ENCODE results near the gene C3orf20.

C3orf20 gene

DNA sequence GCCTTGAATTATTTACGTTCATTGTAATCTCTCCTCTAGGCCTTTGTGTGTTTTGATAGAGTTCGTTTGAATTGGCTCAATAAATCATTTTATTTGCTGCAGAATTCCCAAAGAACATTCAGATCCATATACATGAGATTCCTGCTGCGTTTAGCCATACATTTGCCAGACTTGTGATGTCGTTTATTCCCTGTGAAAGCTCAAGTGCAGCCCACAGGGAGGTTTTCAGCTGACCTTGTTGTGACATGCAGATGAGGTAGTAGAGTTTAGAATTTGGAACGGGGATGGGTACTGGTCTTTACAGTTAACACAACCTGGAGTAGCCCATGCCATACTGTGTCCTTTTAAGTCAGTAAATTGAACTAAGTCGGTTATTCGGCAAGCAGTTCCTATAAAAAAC, at the start of gene C3orf20:
C3orf20 (plus strand) TSS at position 301 of the 400 bp plus-strand sequence. CDS start 7,573 bp downstream, outside the sequence.
- FAIRE-seq (no peak), DNase-seq (ENCODE audit: extremely low spot score, insufficient read length, low read depth) (no peak)

DNA sequence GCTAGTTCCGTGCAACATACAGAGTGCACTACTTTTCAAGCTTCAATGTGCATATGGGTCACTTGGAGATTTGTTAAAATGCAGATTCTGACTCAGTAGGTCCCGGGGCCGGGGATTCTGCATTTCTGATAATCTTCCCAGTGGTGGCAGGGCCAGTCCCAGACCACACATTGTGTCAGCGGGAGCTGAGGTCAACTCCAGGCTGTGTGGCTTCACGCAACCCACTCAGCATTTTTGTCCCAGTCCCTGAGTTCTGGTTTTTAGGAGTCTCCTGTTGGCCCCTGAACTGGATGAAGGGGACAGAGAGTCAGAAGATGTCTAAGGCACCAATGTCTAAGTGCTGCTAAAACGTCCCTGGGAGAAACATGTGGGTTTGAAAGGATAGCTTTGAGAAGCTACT, 49.5 kb upstream of the C3orf20 start:
- DNase-seq (ENCODE audit: extremely low spot score, insufficient read length, low read depth): no peak
- FAIRE-seq: no peak

DNA sequence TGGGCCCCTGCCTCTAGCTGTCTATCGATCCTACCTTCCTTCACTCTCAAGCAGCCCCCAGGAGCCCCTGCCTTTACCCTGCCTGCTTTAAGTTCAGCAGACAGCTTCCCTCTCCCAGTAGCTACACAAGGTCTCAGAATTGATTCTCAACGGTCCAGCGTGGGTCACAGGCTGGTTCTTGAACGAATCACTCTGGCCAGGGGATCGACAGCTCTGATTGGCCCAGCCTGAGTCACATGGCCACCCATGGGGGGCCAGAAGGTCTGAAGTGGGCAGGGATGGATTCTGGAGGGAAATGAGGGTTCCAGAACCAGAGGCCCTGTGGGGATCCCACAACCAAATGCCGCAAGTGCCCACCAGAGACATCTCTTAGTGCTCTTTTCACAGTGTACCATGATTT, 47.1 kb upstream of the C3orf20 start:
- DNase-seq (ENCODE audit: extremely low spot score, insufficient read length, low read depth): no peak
- FAIRE-seq: no peak

DNA sequence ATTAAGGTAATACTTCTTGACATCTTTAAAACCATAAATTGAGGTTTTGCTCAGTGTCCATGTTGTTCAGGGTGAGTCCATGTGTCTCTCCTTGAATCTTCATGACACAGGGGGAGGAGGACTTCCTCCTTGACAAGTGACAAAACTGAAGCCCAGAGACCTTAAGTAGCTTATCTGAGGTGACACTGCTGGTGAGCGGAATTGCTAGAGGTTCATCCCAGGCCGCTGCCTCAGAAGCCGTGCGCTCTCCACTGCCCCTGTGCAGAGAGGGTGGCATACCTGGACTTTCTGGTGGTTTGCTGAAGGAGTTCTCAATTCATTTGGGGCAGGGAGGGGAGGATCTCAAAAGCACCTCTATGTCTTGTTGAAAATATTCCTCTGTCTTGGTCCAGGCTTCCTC, 46.5 kb upstream of the C3orf20 start:
- DNase-seq (ENCODE audit: extremely low spot score, insufficient read length, low read depth) (no peak), FAIRE-seq (no peak)

DNA sequence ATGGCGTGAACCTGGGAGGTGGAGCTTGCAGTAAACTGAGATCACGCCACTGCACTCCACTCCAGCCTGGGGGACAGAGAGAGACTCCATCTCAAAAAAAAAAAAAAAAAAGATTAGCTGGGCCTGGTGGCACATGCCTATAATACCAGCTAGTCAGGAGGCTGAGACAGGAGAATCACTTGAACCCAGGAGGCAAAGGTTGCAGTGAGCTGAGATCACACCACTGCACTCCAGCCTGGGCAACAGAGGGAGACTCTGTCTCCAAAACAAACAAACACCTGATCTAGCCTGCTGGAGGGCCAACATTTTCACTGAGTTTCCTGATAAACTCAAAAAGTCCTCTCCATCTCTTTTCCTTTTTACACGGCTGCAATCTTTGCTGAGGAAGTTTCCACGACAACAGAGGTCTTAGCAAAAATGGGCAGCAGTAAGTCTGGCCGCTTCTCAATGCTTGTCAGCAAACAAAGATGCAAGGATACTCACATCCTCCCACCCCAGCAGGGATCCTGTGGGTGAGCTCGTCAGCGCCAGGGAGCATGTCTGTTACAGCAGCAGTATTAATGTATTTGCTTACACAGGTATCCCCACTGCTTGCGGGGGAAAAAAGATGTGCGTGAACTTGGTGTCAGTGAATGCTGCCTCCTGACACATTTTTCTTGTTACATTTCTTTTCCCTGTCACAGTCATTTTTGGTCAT, 44.4 kb upstream of the C3orf20 start:
- FAIRE-seq (no peak), DNase-seq (ENCODE audit: extremely low spot score, insufficient read length, low read depth) (no peak)

DNA sequence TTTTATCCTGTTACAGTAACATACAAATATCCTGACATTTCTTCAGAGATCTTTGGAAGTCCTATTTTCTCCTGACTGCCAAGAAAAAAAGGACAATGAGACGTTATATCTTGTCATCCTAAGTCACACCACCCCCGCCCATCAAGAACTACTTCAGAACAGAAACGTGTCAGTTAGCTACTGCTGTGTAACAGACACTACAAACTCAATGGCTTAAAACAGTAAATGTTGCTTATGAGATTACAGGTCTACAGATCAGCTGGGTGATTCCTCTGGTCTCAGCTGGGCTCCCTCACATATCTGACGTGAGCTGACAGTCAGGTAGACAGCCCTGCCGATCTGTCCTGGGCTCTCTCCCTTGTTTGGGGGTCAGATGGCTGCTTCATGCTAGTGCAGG, 43.8 kb upstream of the C3orf20 start:
- FAIRE-seq (no peak), DNase-seq (ENCODE audit: extremely low spot score, insufficient read length, low read depth) (no peak)

DNA sequence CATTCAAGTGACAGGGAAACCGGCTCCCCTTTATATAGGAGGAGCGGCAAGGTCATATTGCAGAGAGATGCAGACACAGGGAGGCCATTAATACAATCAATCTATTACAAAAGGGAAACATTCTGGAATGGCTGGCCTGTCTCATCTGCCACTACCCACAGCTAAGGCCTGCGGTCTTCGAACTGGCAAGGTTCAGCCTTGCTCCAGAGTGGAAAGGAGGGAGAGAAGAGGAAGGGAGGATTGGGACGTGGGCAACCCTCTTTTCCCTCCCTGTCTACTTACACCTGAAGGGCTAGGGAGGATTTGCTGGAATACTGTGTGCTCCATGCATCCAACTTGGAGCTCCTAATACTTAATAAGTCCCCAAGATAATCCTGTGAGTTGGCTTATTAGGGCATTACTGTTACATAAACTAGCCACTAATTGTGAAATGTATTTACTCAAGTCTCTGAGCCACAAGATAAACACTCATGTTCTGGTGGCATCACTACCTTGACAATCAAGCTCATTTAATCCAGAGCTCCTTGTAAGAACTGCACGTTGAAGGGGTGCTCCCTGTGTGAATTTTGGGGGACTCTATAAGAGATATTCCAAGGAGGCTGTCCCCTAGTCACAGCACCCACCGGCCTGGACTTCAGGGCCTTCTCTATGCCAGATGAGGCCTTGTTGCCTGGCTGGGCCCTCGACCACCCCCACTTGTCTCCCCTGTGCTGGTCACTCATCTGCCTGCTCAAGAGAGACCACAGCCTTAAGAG, 43.1 kb upstream of the C3orf20 start:
- FAIRE-seq (no peak), DNase-seq (ENCODE audit: extremely low spot score, insufficient read length, low read depth) (no peak)

DNA sequence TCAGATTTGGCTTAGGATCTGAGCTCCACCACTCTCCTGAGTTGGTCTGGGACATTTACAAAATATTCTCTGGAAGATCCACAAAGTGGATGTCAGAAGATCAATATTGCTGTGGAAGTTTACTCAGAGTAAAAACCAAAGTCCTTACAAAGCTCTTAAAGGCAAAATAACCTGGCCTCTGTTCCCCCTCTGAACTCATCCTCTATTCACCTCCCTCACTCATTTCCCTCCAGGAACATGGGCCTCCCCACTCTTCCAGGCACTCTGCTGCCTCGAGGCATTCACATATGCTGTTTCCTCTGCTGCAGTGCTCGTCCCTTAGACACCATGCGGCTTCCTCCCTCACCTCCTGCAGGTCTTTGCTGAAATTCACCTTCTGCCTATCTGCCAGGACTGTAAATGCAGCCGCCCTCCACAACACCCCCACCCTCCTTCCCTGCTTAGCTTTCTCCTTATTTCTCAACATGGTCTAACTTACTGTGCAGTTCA, 42.5 kb upstream of the C3orf20 start:
- DNase-seq (ENCODE audit: extremely low spot score, insufficient read length, low read depth): no peak
- FAIRE-seq: no peak

DNA sequence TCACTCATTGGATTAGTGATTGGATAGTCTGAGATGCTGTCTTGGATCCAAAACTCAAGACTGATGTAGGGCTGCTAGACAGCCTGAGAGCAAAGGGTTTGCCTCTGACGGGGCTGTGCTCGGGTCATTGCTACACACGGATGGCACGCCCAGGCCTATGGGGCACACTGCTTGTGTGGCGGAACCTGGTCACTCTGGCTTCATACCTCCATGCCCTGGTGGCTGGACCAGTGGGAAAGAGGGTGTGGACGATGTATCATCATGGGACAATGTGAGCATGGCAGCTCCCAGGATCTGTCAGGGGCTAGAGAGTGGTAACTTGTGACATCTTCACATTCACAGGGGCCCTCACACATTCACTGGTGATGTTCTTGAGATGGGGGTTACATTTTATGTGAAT, 41.5 kb upstream of the C3orf20 start:
- FAIRE-seq (no peak), DNase-seq (ENCODE audit: extremely low spot score, insufficient read length, low read depth) (no peak)

DNA sequence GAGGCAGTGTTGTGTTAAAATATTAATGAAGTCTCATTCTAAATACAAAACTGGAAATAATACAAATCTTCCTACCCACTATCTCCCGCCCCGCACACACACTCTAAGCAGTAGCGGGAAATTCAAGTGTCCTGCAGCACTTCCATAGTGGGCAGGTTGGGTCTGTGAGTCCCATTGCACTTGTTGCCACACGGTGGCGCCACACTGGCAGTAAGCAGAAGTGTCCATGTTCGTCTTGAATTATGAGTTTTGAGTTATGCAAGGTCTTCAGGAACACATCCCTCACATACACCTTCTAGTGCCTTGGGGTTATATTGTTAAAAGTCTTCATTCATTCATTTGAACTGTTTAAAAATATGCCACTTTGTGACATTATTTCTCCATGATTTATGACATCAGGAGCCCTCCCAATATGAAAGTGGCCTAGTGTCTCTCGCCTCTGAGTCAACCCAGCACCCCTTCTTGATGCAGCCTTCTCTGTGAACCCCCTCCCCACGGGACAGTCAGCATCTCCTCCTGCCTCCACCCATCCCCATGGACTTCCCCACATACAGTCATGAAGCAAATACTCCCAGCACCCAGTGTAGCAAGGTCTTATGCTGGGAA, 41.0 kb upstream of the C3orf20 start:
- FAIRE-seq (peak; percentile 47), DNase-seq (ENCODE audit: extremely low spot score, insufficient read length, low read depth) (peak; percentile 42)

DNA sequence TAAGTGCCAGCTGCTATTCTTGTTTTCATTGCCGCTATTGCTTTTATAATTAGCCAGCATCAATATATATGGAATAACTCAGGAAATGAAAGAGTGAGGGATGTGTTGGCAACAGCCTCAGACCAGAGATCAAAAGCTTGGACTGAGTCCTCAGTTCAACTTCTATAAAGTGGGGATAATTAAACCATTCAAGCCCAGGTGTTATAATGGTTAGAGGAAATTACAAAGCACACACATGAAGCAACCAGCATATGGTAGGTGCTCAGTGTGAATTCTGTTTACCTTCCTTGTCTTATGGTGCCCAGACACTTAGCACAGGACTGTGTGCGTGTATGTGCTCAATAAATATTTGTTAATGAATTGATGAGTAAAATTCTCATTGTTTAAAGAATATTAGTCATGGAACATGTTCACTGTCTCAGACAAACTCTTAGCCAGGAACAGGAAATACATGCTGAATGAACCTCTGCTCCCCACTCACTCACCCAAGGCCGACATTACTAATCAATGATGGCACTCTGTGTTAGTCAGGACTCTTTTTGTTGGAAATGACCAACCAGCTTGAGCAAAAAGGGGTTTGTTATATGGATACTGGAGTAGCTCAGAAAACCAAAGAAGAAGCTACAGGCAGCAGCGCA, 40.1 kb upstream of the C3orf20 start:
- no peak for FAIRE-seq
- no peak for DNase-seq (ENCODE audit: extremely low spot score, insufficient read length, low read depth)

DNA sequence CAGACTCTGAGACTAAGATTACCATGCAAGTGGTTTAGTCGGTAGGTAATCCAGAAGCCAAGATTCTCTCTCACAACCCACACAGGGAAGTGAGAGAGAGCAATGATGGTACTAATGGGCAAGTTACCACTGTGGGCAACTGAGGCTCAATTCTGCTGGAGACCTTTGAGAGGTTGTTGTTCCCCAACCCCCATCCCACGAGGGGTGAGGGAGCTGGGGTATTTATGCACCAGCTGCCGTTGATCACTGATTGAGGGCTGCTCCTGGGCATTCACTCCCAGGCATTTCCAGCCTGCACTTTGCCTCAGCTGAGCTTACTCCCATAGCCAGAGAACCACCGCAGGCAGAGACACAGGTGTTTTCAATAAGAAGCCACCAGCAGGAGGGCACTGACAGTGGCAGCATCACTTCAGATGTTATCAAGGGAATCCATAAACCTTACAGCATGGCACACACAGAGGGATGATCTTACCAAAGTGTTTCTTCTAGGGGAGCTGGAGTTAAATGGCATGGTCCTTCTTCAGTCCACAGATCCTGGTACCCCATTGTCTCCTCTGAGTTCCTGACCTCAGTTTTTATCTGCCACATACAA, 38.3 kb upstream of the C3orf20 start:
- no peak for FAIRE-seq
- no peak for DNase-seq (ENCODE audit: extremely low spot score, insufficient read length, low read depth)

DNA sequence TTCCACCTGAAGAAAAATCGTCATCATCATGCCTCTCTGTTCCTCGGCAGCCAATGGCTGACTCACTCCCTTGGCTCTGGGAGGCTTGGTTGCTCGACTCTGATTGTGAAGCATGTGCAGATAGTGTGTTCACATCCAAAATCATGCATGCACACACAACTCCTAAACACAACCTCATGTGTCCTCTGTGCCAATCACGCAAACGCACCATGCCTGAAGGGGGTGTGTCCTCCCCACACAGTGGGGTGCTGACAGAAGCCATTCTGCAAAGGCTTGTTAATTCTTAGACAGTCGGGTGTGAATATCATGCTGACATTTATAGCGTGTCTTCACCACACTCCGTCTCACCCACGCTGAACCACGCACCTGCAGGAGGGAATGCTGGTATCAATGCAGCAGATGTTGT, 34.8 kb upstream of the C3orf20 start:
- FAIRE-seq (no peak), DNase-seq (ENCODE audit: extremely low spot score, insufficient read length, low read depth) (no peak)

DNA sequence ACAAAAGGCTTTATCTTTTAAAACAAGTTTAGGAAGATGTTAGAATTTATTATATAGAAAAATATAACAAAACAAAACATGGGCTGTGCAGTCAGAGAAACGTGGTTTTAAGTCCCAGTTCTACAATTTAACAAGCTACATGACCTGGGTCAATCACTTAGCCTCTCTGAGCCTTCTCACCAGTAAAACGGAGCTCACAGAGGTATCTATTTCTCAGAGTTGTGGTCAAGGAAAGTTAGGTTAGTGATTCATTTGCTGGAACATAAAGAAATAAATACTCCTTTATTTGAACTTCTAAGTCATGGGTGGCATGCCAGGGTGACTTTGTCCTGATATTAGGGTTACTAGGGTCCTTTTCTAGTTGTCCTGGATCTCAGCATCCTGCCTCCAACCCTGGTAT, 34.2 kb upstream of the C3orf20 start:
- no peak for FAIRE-seq
- no peak for DNase-seq (ENCODE audit: extremely low spot score, insufficient read length, low read depth)

DNA sequence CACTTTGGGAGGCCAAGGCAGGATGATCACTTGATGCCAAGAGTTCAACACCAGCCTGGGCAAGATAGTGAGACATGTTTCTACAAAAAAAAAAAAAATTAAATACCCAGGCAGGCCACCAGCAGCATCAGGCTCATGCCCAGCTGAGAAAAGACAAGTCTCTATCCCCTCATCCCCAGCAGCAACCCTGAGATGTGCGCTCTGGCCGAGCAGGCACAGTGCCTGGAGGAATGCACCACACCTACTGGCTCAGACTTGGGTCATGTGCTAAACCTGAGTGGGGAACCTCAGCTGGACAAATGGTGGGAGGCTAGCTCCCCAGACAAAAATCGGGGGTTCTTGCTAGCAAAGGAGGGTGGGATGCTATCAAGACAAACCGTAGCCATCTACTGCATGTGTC, 33.6 kb upstream of the C3orf20 start:
- no peak for DNase-seq (ENCODE audit: extremely low spot score, insufficient read length, low read depth)
- FAIRE-seq: no peak

DNA sequence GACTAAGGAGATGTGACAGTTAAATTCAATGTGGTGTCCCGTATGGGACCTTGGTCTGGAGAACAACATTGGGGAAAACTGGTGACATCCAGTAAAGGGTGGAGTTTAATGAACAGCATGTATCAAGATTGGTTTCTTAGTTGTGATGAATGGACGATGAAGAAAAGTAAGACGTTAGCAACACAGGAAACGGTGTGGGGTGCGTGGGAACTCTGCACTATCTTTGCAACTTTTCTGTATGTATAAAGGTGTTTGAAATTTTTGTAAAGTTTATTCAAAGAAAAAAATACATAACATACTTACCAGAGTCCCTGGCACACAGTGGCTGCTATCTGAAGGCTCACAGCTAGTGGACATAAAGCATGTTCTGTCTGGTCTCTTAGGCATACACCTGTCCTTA, 29.5 kb upstream of the C3orf20 start:
- DNase-seq (ENCODE audit: extremely low spot score, insufficient read length, low read depth) (no peak), FAIRE-seq (no peak)

DNA sequence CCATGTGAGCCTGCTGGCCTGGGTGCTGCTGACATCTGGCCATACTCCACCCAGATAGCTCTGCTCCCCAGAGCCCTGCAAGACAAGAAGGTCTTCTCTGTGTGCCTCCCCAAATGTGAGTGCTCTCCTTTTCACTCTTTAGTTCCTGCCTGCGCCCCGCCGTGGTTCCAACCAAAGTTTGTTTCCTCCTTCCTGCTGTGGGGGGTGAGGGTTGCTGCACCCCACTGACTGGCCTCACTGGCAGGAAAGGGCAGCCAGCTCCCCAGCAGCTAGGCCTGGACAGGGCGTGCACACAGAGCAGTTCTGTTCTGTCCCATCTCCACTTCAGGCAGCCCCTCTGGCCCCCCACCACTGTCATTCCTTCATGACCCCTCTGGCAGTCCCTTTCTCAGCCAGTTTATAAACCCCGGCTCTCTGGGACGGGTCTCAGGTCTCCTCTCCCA, 28.8 kb upstream of the C3orf20 start:
- no peak for DNase-seq (ENCODE audit: extremely low spot score, insufficient read length, low read depth)
- FAIRE-seq: no peak

DNA sequence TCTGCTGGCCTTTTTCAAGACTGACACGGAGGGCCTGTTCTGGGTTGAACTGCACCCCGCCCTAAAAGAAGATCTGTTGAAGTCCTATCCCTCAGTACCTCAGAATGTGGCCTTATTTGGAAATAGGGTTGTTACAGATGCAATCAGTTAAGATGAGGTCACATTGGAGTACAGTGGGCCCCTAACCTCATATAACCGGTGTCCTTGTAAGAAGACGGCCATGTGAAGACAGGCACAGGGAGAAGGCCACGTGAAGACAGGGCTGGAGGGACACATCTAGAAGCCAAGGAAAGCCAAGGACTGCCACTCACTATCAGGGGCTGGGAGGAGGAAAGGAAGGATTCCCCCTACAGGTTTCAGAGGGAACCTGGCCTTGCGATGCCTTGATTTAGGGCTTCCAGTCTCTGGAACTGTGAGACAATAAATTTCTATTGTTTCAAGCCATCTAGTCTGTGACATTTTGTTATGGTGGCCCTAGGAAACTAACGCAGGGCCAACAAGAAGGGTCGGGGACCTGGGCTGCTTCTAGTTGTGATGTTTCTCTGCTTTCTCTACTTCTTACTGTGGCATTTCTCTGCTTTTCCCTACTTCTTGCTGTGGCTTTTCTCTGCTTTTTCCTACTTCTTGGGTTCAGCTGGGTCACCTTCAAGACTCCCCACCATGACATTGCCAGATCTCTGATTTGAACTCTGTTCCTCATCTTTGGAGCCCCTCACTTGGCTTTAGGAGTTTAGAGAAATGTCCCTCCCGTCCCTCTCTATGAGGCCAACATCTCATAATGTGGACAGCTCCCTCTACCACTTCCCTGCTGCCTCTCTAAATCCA, 28.1 kb upstream of the C3orf20 start:
- no peak for DNase-seq (ENCODE audit: extremely low spot score, insufficient read length, low read depth)
- no peak for FAIRE-seq

All from GM18507 (cell line).